Inferior parietal cortex (tissue), 1 donor: ENCODE measurements around the gene PSMD14.

Experiments
- DNase-seq: peaks from one replicate; pipeline ENCODE4 v3.0.0-alpha.2; 2016; ENCODE audit errors: extremely low spot score

PSMD14 gene

GRCh38 chr2:161382747-161383146 is 74.5 kb downstream of the PSMD14 start:
- no peak for DNase-seq

DNA sequence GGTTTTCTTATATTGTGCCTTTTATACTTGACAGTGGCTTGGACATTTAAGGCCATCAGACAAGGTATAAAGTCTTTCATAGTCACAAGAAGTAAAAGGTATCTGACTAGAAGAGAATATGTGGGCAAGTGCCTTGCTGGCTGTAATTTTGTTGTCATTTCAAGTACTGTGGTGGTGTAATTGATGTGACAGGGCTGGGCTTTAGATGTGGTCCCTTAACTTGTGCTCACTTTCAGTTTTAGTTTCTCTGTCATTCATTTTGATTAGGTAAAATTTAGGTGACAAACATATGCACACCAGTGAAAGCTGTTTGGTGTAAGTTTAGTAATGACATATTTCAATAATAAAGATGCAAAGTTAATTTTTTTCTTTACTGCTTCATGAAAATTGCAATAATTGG is 76.6 kb downstream of the PSMD14 start:
- no peak for DNase-seq

DNA sequence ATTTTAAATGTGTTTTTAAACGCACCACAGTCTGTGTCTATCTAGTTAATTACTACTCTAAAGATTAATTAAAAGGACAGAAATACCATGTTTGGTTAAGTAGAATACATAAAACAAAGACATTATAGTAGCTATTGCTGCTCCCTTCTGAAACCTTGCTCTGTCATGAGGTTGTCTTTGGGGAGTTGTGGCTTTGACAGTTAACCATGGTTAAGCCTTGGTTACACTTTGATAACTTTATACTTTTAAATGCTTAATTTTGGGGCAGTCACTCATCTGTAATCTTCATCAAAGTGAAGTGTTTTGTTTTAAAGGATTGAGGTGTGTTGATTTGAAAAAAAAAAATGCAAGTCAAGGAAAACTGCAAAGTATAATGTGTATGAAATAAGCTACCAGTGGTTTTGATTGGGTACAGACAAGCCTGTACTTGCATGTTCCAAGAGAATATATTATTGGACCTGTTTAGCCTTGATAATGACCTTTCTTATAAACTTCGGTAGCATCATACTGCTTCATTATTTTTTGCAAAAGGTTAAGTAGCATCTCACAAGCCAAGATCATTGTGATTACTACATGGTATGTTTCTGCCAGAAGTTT is 78.1 kb downstream of the PSMD14 start:
- DNase-seq: no peak

- DNase-seq: no peak
Measured at GRCh38 chr2:161388146-161388779, 80.0 kb downstream of the PSMD14 start.

DNA sequence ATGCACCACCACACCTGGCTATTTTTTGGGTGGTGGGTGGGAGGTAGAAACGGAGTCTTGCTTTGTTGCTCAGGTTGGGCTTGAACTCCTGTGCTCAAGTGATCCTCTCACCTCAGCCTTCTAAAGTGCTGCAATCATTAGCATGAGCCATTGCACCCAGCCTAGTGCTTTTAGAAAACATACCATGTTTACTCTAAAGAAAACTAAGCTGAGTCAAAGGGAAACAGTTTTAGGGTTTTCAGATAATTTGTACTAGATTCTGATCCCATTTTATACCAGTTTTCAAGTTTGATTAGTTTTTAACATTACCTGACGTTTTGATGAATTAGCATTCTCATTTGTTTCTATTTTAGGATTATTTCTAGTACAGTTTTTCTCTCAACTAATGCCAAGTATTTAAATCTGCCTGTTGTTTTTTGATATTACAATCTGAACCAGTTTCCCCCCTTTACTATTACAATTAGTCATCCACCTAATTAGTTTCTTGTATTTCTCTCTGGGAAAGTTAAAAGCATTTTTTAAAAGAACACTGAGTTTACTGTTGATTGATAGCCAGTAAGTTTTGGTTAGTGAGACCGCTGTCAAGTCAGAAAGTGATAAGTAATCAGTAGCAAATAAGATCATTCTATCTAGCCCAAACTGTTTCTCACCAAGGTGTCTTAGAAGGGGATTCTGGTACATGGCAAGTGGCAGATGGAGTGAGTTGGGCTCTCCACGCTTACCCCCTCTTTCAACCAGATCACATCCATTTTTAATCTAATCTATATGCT is 83.7 kb downstream of the PSMD14 start:
- no peak for DNase-seq

DNA sequence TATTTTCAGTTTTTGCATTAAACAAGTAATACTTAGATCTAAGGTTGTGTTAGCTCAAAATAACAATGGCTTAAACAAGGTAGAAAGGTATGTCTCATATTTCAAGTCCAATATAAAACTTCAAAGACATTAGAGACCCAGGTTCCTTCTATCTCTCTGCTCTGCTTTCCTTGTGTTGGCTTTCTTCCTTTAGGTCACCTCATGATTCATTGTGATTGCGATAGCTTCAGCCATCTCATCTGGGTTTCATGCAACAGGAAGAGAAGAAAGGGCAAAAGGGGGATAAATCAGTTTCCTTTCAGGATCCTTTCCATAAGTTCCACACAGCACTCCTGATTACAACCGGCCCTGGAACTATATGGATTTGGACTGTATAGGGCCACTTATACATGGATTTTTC is 91.9 kb downstream of the PSMD14 start:
- no peak for DNase-seq

DNA sequence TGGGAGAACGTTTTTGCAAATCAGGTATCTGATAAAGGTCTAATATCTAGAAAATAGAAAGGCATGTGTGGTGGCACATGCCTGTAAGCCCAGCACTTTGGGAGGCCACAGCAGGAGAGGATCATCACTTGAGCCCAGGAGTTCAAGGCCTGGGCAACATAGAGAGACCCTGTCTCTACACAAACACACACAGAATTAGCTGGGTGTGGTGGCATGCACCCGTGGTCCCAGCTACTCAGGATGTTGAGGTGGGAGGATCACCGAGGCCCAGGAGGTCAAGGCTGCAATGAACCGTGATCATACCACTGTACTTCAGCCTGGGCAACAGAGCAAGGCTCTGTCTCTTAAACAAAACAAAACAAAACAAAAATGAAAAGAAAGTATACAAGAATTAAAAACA is 94.1 kb downstream of the PSMD14 start:
- no peak for DNase-seq

GRCh38 chr2:161406316-161406715 is 98.1 kb downstream of the PSMD14 start:
- DNase-seq: no peak

DNA sequence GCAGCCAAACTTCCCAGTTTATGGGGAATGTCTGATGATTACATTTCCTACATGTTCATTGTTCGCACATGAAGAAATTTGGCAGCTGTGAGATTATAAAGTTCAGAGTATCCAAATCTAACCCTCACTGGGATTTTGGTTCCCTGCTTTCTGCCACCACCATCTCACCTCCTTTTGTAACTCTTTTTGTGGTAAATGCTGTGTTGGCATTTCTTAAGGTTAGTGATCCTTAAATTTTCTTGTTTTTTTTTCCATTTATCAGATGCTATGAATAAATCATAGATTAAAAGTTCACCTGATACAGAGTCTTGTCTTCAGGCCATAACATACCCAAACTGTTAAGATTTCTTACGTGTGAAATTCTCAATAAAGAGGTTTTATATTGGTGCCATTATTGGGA is 99.4 kb downstream of the PSMD14 start:
- no peak for DNase-seq

GRCh38 chr2:161409308-161409907 is 101.2 kb downstream of the PSMD14 start:
- no peak for DNase-seq

GRCh38 chr2:161412346-161412745 is 104.1 kb downstream of the PSMD14 start:
- DNase-seq: no peak

DNA sequence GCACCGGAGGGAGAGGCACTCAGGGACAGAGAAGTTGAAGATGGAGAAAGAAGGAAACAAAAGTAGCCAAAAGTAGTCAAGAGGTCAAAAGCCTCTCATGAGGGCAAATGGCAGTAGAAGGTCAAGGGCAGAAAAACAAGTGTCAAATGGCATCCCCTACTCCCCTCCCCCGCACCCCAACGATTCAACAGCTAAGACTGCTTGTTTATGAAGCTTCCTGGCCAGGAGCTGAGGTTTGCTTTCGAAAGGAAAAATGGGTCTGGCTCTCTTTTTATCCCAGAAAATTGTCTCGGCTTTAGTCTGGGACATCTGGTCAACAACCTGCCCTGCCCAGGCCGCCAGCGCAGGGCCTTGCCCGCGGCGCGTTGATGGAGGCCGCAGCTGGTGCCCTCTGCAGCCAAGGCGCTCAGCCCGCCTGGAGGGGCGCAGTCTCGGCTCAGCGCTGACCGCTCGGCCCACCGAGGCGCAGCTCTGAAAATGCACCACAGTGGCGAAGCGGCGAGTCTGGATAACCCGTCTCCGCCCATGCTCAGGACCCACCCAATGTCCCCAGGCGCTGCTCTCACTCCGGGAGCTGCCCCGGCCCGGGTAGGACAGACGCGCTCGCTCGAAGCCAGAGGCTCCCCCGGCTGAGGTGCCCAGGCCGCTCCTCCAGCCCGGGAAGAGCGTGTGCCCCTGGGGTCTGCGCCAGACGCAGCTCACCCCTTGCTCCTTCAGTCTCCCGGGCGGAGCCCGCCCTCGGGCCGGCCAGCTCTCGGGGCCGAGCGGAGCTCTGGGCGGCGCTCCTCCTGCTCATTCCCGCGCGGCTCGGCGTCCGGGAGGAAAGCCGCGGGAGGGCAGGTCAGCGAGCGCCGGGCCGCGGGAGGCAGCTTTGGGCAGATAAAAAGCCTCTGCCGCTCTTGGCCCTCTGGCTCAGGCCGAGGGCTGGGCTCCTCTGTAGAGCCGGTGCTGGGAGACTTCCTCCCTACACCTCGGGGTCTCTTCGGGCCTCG is 106.1 kb downstream of the PSMD14 start:
- DNase-seq: no peak

GRCh38 chr2:161415034-161415986 is 107.1 kb downstream of the PSMD14 start:
- DNase-seq: no peak

- DNase-seq: no peak
Measured at GRCh38 chr2:161415987-161416707, 107.9 kb downstream of the PSMD14 start, which contains the start of gene TBR1. Gene TBR1, plus strand, starts transcription at chr2:161416297. Its CDS starts 114 bp downstream, at chr2:161416411.

GRCh38 chr2:161416708-161417437 is 108.6 kb downstream of the PSMD14 start:
- no peak for DNase-seq

DNA sequence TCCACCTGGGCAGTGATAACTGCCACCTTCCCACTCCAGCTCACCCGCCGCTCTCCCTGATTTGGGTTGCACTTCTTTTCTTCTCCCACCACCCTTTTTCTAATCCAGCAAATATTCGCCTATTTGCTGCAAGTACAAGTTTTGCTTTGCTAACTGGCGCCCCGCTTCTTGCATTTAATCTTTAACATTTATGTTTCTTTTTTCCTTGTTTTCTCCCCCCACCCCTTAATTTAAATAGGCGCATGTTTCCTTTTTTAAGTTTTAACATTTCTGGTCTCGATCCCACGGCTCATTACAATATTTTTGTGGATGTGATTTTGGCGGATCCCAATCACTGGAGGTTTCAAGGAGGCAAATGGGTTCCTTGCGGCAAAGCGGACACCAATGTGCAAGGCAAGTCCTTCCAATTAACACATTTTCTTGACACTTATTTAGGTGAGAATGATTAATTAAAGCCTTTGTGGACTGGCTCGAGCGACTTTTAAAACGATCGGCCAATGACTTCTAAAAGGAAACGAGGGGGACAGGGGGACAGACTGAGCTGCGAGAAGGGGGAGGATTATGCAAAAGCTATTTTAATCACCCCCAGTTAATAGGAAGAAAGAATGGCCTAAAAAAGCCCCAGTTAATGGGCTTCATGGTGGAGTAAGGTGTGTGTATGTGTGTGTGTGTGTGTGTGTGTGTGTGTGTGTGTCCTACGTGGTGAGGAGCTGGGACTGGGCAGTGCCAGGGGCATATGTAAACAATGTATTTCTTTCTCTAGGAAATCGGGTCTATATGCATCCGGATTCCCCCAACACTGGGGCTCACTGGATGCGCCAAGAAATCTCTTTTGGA is 109.4 kb downstream of the PSMD14 start:
- DNase-seq: no peak

- DNase-seq: no peak
Measured at GRCh38 chr2:161418275-161418714, 110.1 kb downstream of the PSMD14 start.
